ENCODE measurements around the gene TAF4. TPM values are rescaled to one million over a fixed set of nuclear protein-coding genes. Genes with fewer than 3 reads are reported as not detected.

Gene TAF4
- total RNA-seq, 1 experiment from 2014 or later = 2.5 TPM

GRCh38 chr20:61932199-61932592, 133.5 kb downstream of the TAF4 start:
- DNase-seq (ENCODE audit: low read depth) = no peak

- no peak for DNase-seq (ENCODE audit: low read depth)
These were observed 134.0 kb downstream of the TAF4 start for GRCh38 chr20:61931476-61932198.

- no peak for DNase-seq (ENCODE audit: low read depth)
These were observed 134.8 kb downstream of the TAF4 start for GRCh38 chr20:61930776-61931475.

GRCh38 chr20:61929971-61930666, 135.6 kb downstream of the TAF4 start:
- no peak for DNase-seq (ENCODE audit: low read depth)

GRCh38 chr20:61929561-61929960, 136.1 kb downstream of the TAF4 start:
- no peak for DNase-seq (ENCODE audit: low read depth)

GRCh38 chr20:61927826-61928541, 137.7 kb downstream of the TAF4 start:
- no peak for DNase-seq (ENCODE audit: low read depth)

- no peak for DNase-seq (ENCODE audit: low read depth)
These were observed 138.4 kb downstream of the TAF4 start for GRCh38 chr20:61927193-61927825.

- DNase-seq (ENCODE audit: low read depth) = no peak
These were observed 138.9 kb downstream of the TAF4 start for GRCh38 chr20:61926796-61927192.

GRCh38 chr20:61926253-61926613, 139.4 kb downstream of the TAF4 start:
- DNase-seq (ENCODE audit: low read depth) = no peak

GRCh38 chr20:61925555-61926252, 140.0 kb downstream of the TAF4 start:
- peak; percentile 94 for DNase-seq (ENCODE audit: low read depth)

- no peak for DNase-seq (ENCODE audit: low read depth)
These were observed 140.7 kb downstream of the TAF4 start for GRCh38 chr20:61924858-61925554.

Other genes with a start within 250 kb of the TAF4 start
- gene LSM14B, start 56.6 kb upstream of the TAF4 start, total RNA-seq (2014; rRNA removed; shearing (Covaris generic)) = 34.3 and 38.2 TPM in 2 replicates
- gene PSMA7, start 77.5 kb upstream of the TAF4 start, total RNA-seq (2014; rRNA removed; shearing (Covaris generic)) = 722 and 899 TPM in 2 replicates
- gene SS18L1, start 77.9 kb upstream of the TAF4 start, total RNA-seq (2014; rRNA removed; shearing (Covaris generic)) = 10.1 and 10.3 TPM in 2 replicates
- 13.3 and 23.0 TPM in 2 replicates for gene MTG2, start 117.1 kb upstream of the TAF4 start, total RNA-seq (2014; rRNA removed; shearing (Covaris generic))
- gene HRH3, start 154.4 kb upstream of the TAF4 start, total RNA-seq (2014; rRNA removed; shearing (Covaris generic)) = not detected in 2 replicates
- gene OSBPL2, start 172.6 kb upstream of the TAF4 start, total RNA-seq (2014; rRNA removed; shearing (Covaris generic)) = 9.4 and 10.2 TPM in 2 replicates
- gene ADRM1, start 237.1 kb upstream of the TAF4 start, total RNA-seq (2014; rRNA removed; shearing (Covaris generic)) = 390 and 470 TPM in 2 replicates